K562 (cell line): ENCODE results near the gene CLDN7. TPM values are rescaled to one million over a fixed set of nuclear protein-coding genes. Genes with fewer than 3 reads are reported as not detected.

ENCODE experiments used
- ADNP ChIP-seq: fragments of 200-800 bp; sonication (Bioruptor generic); IDR thresholded peaks from 2 replicates; pipeline ENCODE4 v1.6.1; 2016; ENCODE audit warnings: missing genetic modification characterization, missing compliant biosample characterization
- CREB1 ChIP-seq, 2 experiments: sonication (generic) in 1 of 2; formaldehyde crosslinking in 1 of 2; IDR thresholded peaks; 2 replicates each; pipeline versions ENCODE4 v1.6.1 to v1.8.0; 2012 to 2022; ENCODE audit warnings: inconsistent platforms in 1 of 2, mild to moderate bottlenecking in 1 of 2, missing genetic modification reagents in 1 of 2, moderate library complexity in 1 of 2
- CSDE1 ChIP-seq, 2 experiments: fragments of 450-650 bp; IDR thresholded peaks; 2 replicates each; pipeline ENCODE4 v1.6.1; 2016; ENCODE audit warnings: mild to moderate bottlenecking in 1 of 2
- CXXC5 ChIP-seq: fragments of 250-450 bp; sonication (Bioruptor Pico); IDR thresholded peaks from 2 replicates; pipeline ENCODE4 v1.8.0; 2022; ENCODE audit warnings: inconsistent platforms, mild to moderate bottlenecking, moderate library complexity
- ETV5 ChIP-seq: sonication (generic); formaldehyde crosslinking; IDR thresholded peaks from 2 replicates; pipeline ENCODE4 v1.4.0; 2020; ENCODE audit warnings: low read depth, mild to moderate bottlenecking, missing genetic modification reagents
- NFIX ChIP-seq: fragments of 250-450 bp; sonication (Bioruptor Pico); IDR thresholded peaks from 2 replicates; pipeline ENCODE4 v1.4.0; 2020; ENCODE audit warnings: low read depth, mild to moderate bottlenecking, moderate library complexity
- PYGO2 ChIP-seq: fragments of 450-650 bp; IDR thresholded peaks from 2 replicates; pipeline ENCODE4 v1.6.1; 2016; ENCODE audit warnings: mild to moderate bottlenecking, missing genetic modification characterization, moderate library complexity, missing compliant biosample characterization
- RAD21 ChIP-seq, 2 experiments: fragments of 250-450 bp in 1 of 2; fragments of 450-650 bp in 1 of 2; sonication (Bioruptor Pico) in 1 of 2; formaldehyde crosslinking in 1 of 2; IDR thresholded peaks in 1 of 2; conservative IDR thresholded peaks in 1 of 2; 2 replicates each; pipeline versions ENCODE4 v1.4.0 to v1.8.0; 2020 to 2022; ENCODE audit warnings: mild to moderate bottlenecking in 2 of 2, moderate library complexity in 1 of 2
- RFX5 ChIP-seq: IDR thresholded peaks from 2 replicates; pipeline ENCODE4 v1.6.1; 2011; ENCODE audit warnings: low read depth, mild to moderate bottlenecking, improper control_type of control experiment, low read length
- SAFB ChIP-seq: fragments of 200-400 bp; formaldehyde crosslinking; IDR thresholded peaks from 2 replicates; pipeline ENCODE4 v1.6.1; 2017; ENCODE audit warnings: low read depth, low read length, borderline replicate concordance
- SP1 ChIP-seq: sonication (generic); formaldehyde crosslinking; IDR thresholded peaks from 2 replicates; pipeline ENCODE4 v1.8.1; 2022; ENCODE audit warnings: mild to moderate bottlenecking, missing genetic modification reagents
- TCF3 ChIP-seq: sonication (generic); formaldehyde crosslinking; IDR thresholded peaks from 2 replicates; pipeline ENCODE4 v1.4.0; 2020; ENCODE audit warnings: mild to moderate bottlenecking, missing genetic modification reagents
- ZBTB8A ChIP-seq: fragments of 450-650 bp; IDR thresholded peaks from 2 replicates; pipeline ENCODE4 v1.6.1; 2018; ENCODE audit warnings: mild to moderate bottlenecking, moderate library complexity; ENCODE audit not compliant: partially characterized antibody
- ZNF253 ChIP-seq: fragments of 250-450 bp; sonication (Bioruptor Pico); conservative IDR thresholded peaks from 2 replicates; pipeline ENCODE4 v1.6.1; 2021; ENCODE audit warnings: mild to moderate bottlenecking
- ZNF316 ChIP-seq: fragments of 450-650 bp; IDR thresholded peaks from 2 replicates; pipeline ENCODE4 v1.6.1; 2016
- polyA plus RNA-seq, 8 experiments: library from polyadenylated mRNA; depleted of rRNA in 4 of 8; stranded (reverse) in 5 of 8; unstranded in 3 of 8; fragments of >200 nt; fragmentation: Nextera tagmentation in 2 of 8; fragmentation: Illumina TruSeq in 1 of 8; extraction: Ambion mirVana in 2 of 8; extraction: Trizol in 1 of 8; gene quantifications; 2 replicates each; pipeline versions ENCODE4 v1.2.1 to v1.2.3, GENCODE V29; 2011 to 2014; ENCODE audit warnings: inconsistent platforms in 1 of 8, missing spikeins in 1 of 8
- total RNA-seq, 7 experiments: library from RNA; depleted of rRNA in 6 of 7; stranded (reverse); fragments of >200 nt in 6 of 7; fragmentation: Illumina TruSeq in 2 of 7; extraction: Trizol in 2 of 7; gene quantifications; 2 replicates each; pipeline versions ENCODE4 v1.2.1 to v1.2.3, GENCODE V29; 2011 to 2021; ENCODE audit warnings: low replicate concordance in 1 of 7
- TF ChIP-seq, protein P1 (sequence below): sonication (generic); formaldehyde crosslinking; IDR thresholded peaks from 2 replicates; pipeline ENCODE4 v1.8.0; 2022; ENCODE audit warnings: missing genetic modification reagents, mild to moderate bottlenecking, borderline replicate concordance
- TF ChIP-seq, protein P2 (sequence below): fragments of 250-450 bp; sonication (Bioruptor Pico); IDR thresholded peaks from 2 replicates; pipeline ENCODE4 v1.5.0; 2020; ENCODE audit warnings: mild to moderate bottlenecking
- TF ChIP-seq, protein P3 (sequence below): fragments of 250-450 bp; sonication (Bioruptor Pico); IDR thresholded peaks from 2 replicates; pipeline ENCODE4 v1.8.0; 2021; ENCODE audit warnings: moderate library complexity, mild to moderate bottlenecking, inconsistent platforms
- TF ChIP-seq, protein P4 (sequence below), 2 experiments: fragments of 150-350 bp in 1 of 2; IDR thresholded peaks; 2 replicates each; pipeline ENCODE4 v1.6.1; 2012 to 2016; ENCODE audit warnings: low read depth in 2 of 2, low read length in 2 of 2, mild to moderate bottlenecking in 1 of 2, moderate library complexity in 1 of 2

CLDN7 gene
- total and polyA plus RNA-seq, 9 of the 15 experiments (the other 6 are each of a cell fraction or from before 2014, with no cell fraction given), result 2.2 to 14.5 (median 7.6) TPM

DNA sequence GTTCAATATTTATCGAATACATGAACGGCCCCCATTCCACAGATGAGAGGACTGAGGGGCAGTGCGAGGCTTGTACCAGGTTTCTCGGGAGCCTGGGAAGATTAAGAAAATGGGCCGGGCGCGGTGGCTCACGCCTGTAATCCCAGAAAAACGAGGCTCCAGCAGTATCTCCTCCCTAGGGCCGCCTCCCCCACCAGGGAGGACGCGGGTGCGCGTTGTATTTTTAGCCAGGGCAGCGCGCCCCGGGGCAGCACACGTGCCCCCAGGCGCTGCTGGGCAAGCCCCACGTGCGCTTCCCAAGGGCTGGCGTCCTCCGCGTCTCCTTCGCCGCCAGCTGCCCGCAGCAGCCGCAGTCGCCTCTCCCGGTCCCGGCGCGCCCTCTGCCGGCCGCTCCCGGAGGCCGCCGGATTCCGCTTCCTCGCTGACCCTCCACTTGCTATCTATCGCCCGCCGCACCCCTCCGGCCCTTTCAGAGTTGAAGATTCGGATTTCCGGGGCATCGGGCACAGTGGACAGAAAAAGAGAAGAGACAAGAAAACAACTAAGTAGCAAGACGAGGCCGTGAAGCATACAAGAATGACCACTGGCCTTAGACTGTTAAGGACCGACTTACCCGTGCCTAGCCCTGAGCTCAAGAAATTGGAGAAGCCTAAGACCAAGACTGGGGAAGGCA lies 34.0 kb upstream of the CLDN7 start (continued):
- TF ChIP-seq, protein P1, sequence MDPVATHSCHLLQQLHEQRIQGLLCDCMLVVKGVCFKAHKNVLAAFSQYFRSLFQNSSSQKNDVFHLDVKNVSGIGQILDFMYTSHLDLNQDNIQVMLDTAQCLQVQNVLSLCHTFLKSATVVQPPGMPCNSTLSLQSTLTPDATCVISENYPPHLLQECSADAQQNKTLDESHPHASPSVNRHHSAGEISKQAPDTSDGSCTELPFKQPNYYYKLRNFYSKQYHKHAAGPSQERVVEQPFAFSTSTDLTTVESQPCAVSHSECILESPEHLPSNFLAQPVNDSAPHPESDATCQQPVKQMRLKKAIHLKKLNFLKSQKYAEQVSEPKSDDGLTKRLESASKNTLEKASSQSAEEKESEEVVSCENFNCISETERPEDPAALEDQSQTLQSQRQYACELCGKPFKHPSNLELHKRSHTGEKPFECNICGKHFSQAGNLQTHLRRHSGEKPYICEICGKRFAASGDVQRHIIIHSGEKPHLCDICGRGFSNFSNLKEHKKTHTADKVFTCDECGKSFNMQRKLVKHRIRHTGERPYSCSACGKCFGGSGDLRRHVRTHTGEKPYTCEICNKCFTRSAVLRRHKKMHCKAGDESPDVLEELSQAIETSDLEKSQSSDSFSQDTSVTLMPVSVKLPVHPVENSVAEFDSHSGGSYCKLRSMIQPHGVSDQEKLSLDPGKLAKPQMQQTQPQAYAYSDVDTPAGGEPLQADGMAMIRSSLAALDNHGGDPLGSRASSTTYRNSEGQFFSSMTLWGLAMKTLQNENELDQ (CRISPR knock-in tag), result no peak
- TF ChIP-seq TCF3, result no peak
- TF ChIP-seq RFX5, result no peak
- TF ChIP-seq, protein P2, sequence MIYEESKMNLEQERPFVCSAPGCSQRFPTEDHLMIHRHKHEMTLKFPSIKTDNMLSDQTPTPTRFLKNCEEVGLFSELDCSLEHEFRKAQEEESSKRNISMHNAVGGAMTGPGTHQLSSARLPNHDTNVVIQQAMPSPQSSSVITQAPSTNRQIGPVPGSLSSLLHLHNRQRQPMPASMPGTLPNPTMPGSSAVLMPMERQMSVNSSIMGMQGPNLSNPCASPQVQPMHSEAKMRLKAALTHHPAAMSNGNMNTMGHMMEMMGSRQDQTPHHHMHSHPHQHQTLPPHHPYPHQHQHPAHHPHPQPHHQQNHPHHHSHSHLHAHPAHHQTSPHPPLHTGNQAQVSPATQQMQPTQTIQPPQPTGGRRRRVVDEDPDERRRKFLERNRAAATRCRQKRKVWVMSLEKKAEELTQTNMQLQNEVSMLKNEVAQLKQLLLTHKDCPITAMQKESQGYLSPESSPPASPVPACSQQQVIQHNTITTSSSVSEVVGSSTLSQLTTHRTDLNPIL (CRISPR knock-in tag), result no peak
- no peak for TF ChIP-seq PYGO2
- TF ChIP-seq, protein P3, sequence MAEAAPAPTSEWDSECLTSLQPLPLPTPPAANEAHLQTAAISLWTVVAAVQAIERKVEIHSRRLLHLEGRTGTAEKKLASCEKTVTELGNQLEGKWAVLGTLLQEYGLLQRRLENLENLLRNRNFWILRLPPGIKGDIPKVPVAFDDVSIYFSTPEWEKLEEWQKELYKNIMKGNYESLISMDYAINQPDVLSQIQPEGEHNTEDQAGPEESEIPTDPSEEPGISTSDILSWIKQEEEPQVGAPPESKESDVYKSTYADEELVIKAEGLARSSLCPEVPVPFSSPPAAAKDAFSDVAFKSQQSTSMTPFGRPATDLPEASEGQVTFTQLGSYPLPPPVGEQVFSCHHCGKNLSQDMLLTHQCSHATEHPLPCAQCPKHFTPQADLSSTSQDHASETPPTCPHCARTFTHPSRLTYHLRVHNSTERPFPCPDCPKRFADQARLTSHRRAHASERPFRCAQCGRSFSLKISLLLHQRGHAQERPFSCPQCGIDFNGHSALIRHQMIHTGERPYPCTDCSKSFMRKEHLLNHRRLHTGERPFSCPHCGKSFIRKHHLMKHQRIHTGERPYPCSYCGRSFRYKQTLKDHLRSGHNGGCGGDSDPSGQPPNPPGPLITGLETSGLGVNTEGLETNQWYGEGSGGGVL, result no peak
- no peak for TF ChIP-seq SAFB
- no peak for TF ChIP-seq ZNF316
- TF ChIP-seq RAD21 (CRISPR knock-in tag; conservative IDR thresholded peaks at IDR 0.05 in 1 of 2, IDR thresholded peaks at IDR 0.05 in 1 of 2), result peak; percentile 88 to 93
- no peak for TF ChIP-seq CSDE1 (IDR thresholded peaks at IDR 0.05)
- TF ChIP-seq NFIX, result no peak
- TF ChIP-seq, protein P4, sequence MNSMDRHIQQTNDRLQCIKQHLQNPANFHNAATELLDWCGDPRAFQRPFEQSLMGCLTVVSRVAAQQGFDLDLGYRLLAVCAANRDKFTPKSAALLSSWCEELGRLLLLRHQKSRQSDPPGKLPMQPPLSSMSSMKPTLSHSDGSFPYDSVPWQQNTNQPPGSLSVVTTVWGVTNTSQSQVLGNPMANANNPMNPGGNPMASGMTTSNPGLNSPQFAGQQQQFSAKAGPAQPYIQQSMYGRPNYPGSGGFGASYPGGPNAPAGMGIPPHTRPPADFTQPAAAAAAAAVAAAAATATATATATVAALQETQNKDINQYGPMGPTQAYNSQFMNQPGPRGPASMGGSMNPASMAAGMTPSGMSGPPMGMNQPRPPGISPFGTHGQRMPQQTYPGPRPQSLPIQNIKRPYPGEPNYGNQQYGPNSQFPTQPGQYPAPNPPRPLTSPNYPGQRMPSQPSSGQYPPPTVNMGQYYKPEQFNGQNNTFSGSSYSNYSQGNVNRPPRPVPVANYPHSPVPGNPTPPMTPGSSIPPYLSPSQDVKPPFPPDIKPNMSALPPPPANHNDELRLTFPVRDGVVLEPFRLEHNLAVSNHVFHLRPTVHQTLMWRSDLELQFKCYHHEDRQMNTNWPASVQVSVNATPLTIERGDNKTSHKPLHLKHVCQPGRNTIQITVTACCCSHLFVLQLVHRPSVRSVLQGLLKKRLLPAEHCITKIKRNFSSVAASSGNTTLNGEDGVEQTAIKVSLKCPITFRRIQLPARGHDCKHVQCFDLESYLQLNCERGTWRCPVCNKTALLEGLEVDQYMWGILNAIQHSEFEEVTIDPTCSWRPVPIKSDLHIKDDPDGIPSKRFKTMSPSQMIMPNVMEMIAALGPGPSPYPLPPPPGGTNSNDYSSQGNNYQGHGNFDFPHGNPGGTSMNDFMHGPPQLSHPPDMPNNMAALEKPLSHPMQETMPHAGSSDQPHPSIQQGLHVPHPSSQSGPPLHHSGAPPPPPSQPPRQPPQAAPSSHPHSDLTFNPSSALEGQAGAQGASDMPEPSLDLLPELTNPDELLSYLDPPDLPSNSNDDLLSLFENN (IDR thresholded peaks at IDR 0.05; ENCODE audit: low read depth in 2 of 2, low read length in 2 of 2), result no peak
- no peak for TF ChIP-seq ETV5 (CRISPR knock-in tag)
- TF ChIP-seq CXXC5 (CRISPR knock-in tag), result peak; percentile 82
- TF ChIP-seq ADNP (tag), result no peak
- TF ChIP-seq SP1 (CRISPR knock-in tag), result no peak
- no peak for TF ChIP-seq ZBTB8A
- no peak for TF ChIP-seq CREB1 (IDR thresholded peaks at IDR 0.05)
- no peak for TF ChIP-seq CREB1 (CRISPR knock-in tag; IDR thresholded peaks at IDR 0.05)
- no peak for TF ChIP-seq ZNF253 (CRISPR knock-in tag)
